CD14-positive monocyte (primary cell): ENCODE data around the gene CPEB1. TPM values are rescaled to one million over a fixed set of nuclear protein-coding genes. Genes with fewer than 3 reads are reported as not detected.

Source experiments
- DNase-seq, 3 donors: peaks; one replicate each; pipeline ENCODE4 v3.0.0-alpha.2; 2011 to 2022
- H2AFZ ChIP-seq: 2 replicates; pipeline ENCODE4 v1.6.0; 2012; ENCODE audit warnings: mild to moderate bottlenecking, low read depth, low read length, inconsistent platforms; ENCODE audit not compliant: insufficient read depth, poor library complexity, severe bottlenecking
- H3K27ac ChIP-seq, 2 donors: 1 replicate in 1 of 2; 2 replicates in 1 of 2; pipeline ENCODE4 v1.5.1; 2012 to 2013; ENCODE audit warnings: low read length in 2 of 2, control low read depth in 1 of 2, inconsistent platforms in 1 of 2, low read depth in 1 of 2, mild to moderate bottlenecking in 1 of 2
- H3K27me3 ChIP-seq, 2 donors: one replicate each; pipeline versions ENCODE4 v1.6.0 to v1.6.1; 2011 to 2013; ENCODE audit warnings: low read length in 2 of 2; ENCODE audit not compliant: control insufficient read depth in 2 of 2, insufficient read depth in 2 of 2
- H3K36me3 ChIP-seq, 2 donors: replicated peaks in 1 of 2; 1 replicate in 1 of 2; 2 replicates in 1 of 2; pipeline versions ENCODE4 v1.5.1 to v1.6.1; 2012 to 2013; ENCODE audit warnings: low read length in 2 of 2, control low read depth in 1 of 2, inconsistent platforms in 1 of 2, mild to moderate bottlenecking in 1 of 2; ENCODE audit not compliant: insufficient read depth in 2 of 2, control insufficient read depth in 1 of 2
- H3K4me1 ChIP-seq, 2 donors: 1 replicate in 1 of 2; 2 replicates in 1 of 2; pipeline versions ENCODE4 v1.5.1 to v1.6.1; 2012 to 2013; ENCODE audit warnings: low read length in 2 of 2, control low read depth in 1 of 2, inconsistent platforms in 1 of 2, mild to moderate bottlenecking in 1 of 2, moderate library complexity in 1 of 2; ENCODE audit not compliant: insufficient read depth in 2 of 2, control insufficient read depth in 1 of 2
- H3K4me2 ChIP-seq: replicated peaks from 2 replicates; pipeline ENCODE3; 2012; ENCODE audit warnings: low read length, moderate library complexity, mild to moderate bottlenecking; ENCODE audit not compliant: poor library complexity, severe bottlenecking; ENCODE audit errors: extremely low read depth
- H3K4me3 ChIP-seq, 3 experiments: fragments of 200-600 bp in 1 of 3; sonication (generic) in 1 of 3; replicated peaks in 1 of 3; 1 replicate in 2 of 3; 2 replicates in 1 of 3; pipeline ENCODE4 v1.5.1; 2011 to 2013; ENCODE audit warnings: low read length in 3 of 3, mild to moderate bottlenecking in 3 of 3, control low read depth in 2 of 3, low read depth in 2 of 3, inconsistent platforms in 1 of 3, moderate library complexity in 1 of 3
- H3K79me2 ChIP-seq: 2 replicates; pipeline ENCODE4 v1.6.0; 2012; ENCODE audit warnings: mild to moderate bottlenecking, control low read depth, inconsistent platforms, low read length, moderate library complexity; ENCODE audit not compliant: insufficient read depth
- H3K9ac ChIP-seq: 2 replicates; pipeline ENCODE4 v1.6.0; 2017; ENCODE audit warnings: low read length, mild to moderate bottlenecking; ENCODE audit not compliant: insufficient read depth, poor library complexity, severe bottlenecking
- H3K9me3 ChIP-seq, 2 donors: replicated peaks in 1 of 2; 1 replicate in 1 of 2; 2 replicates in 1 of 2; pipeline versions ENCODE4 v1.5.1 to v1.6.1; 2012 to 2013; ENCODE audit warnings: low read length in 2 of 2, control low read depth in 1 of 2; ENCODE audit not compliant: control insufficient read depth in 1 of 2, insufficient read depth in 1 of 2
- H4K20me1 ChIP-seq: 2 replicates; pipeline ENCODE4 v1.6.0; 2012; ENCODE audit warnings: mild to moderate bottlenecking, low read length, control low read depth, moderate library complexity; ENCODE audit not compliant: insufficient read depth
- H3K27ac Mint-ChIP-seq, 7 donors: one replicate each; pipeline ENCODE4 v1.8.0; 2020; ENCODE audit warnings: mild to moderate bottlenecking in 7 of 7, mixed read lengths in 7 of 7, moderate library complexity in 6 of 7, inconsistent platforms in 2 of 7
- H3K27me3 Mint-ChIP-seq, 3 donors: one replicate each; pipeline ENCODE4 v1.8.0; 2021 to 2022; ENCODE audit warnings: low read depth in 3 of 3, mild to moderate bottlenecking in 3 of 3, mixed read lengths in 3 of 3, moderate library complexity in 3 of 3, inconsistent platforms in 1 of 3
- H3K36me3 Mint-ChIP-seq, 2 donors: one replicate each; pipeline ENCODE4 v1.8.0; 2020; ENCODE audit warnings: mixed read lengths in 2 of 2, inconsistent platforms in 1 of 2, mild to moderate bottlenecking in 1 of 2
- H3K4me1 Mint-ChIP-seq: one replicate; pipeline ENCODE4 v1.8.0; 2020; ENCODE audit warnings: mild to moderate bottlenecking, mixed read lengths
- H3K4me3 Mint-ChIP-seq, 2 donors: one replicate each; pipeline ENCODE4 v1.8.0; 2020; ENCODE audit warnings: mild to moderate bottlenecking in 2 of 2, mixed read lengths in 2 of 2, moderate library complexity in 1 of 2
- H3K9me3 Mint-ChIP-seq, 7 donors: one replicate each; pipeline ENCODE4 v1.8.0; 2020 to 2022; ENCODE audit warnings: mixed read lengths in 7 of 7, mild to moderate bottlenecking in 6 of 7, moderate library complexity in 6 of 7, inconsistent platforms in 2 of 7
- CTCF ChIP-seq: fragments of 200-600 bp; IDR thresholded peaks from one replicate; pipeline ENCODE4 v1.8.0; 2022; ENCODE audit warnings: antibody characterized with exemption, mild to moderate bottlenecking
- WGBS: methylation state at CpG from one replicate; pipeline ENCODE4 v1.1.5; 2013; ENCODE audit warnings: missing lambda C conversion rate; ENCODE audit not compliant: insufficient coverage; 5-methylcytosine and 5-hydroxymethylcytosine counted together
- intact Hi-C, 2 donors: fragments of 100-400 bp; cut with micrococcal nuclease; formaldehyde crosslinking; loops; one replicate each; pipeline versions ENCODE4 v1.15.0 to v1.15.1; 2023
- polyA plus RNA-seq, 3 donors: library from polyadenylated mRNA; depleted of rRNA in 1 of 3; unstranded in 2 of 3; stranded (reverse) in 1 of 3; fragments of 300-500 nt in 2 of 3; fragments of >200 nt in 1 of 3; fragmentation: Illumina TruSeq in 2 of 3; gene quantifications; 1 replicate in 2 of 3; 2 replicates in 1 of 3; pipeline ENCODE4 v1.2.3, GENCODE V29; 2012 to 2021

Gene CPEB1
- polyA plus RNA-seq, 3 donors, result not detected

GRCh38 chr15:82570721-82571508, 76.2 kb downstream of the CPEB1 start:
- H3K27me3 Mint-ChIP-seq, result peaks cover 7 to 21% (median 19%) of the 10 kb centered on the region in 3 donors
- H3K9me3 Mint-ChIP-seq, result no peaks in the 10 kb centered on the region
- WGBS, result 92% methylated on average over 2 of the region's 7 CpGs
- no peaks in the 10 kb centered on the region for H3K4me1 ChIP-seq
- H3K36me3 ChIP-seq, result no peaks in the 10 kb centered on the region
- no peak for DNase-seq
- H4K20me1 ChIP-seq, result no peaks in the 10 kb centered on the region
- H3K27ac Mint-ChIP-seq, result no peak overlapping the region
- no peak for TF ChIP-seq CTCF
- no peak overlapping the region for H3K27ac ChIP-seq
- H3K27me3 ChIP-seq, result peaks cover 0 to 15% of the 10 kb centered on the region in 2 donors
- H3K4me1 Mint-ChIP-seq, result peaks cover 2% of the 10 kb centered on the region
- H3K9ac ChIP-seq, result no peak overlapping the region
- no peak overlapping the region for H2AFZ ChIP-seq
- no peaks in the 10 kb centered on the region for H3K79me2 ChIP-seq
- intact Hi-C loops, result no loop called here
- no peaks in the 10 kb centered on the region for H3K9me3 ChIP-seq
- H3K4me3 Mint-ChIP-seq, result peak overlapping the region in 1 of 2 donors; percentile 20
- H3K4me3 ChIP-seq, result no peak overlapping the region
- H3K4me2 ChIP-seq, result no peak overlapping the region
- no peaks in the 10 kb centered on the region for H3K36me3 Mint-ChIP-seq

GRCh38 chr15:82569834-82570233, 77.3 kb downstream of the CPEB1 start:
- Mint-ChIP-seq H3K9me3 (no peaks in the 10 kb centered on the region), H3K4me3 (no peak overlapping the region), H3K27me3 (peaks cover 5 to 22% (median 21%) of the 10 kb centered on the region in 3 donors), H3K4me1 (peaks cover 2% of the 10 kb centered on the region), H3K27ac (no peak overlapping the region), H3K36me3 (no peaks in the 10 kb centered on the region)
- H3K9ac ChIP-seq, result no peak overlapping the region
- TF ChIP-seq CTCF, result no peak
- intact Hi-C loops, result no loop called here
- H3K27me3 ChIP-seq, result peaks cover 0 to 15% of the 10 kb centered on the region in 2 donors
- H3K79me2 ChIP-seq, result no peaks in the 10 kb centered on the region
- no peak overlapping the region for H3K4me2 ChIP-seq
- H3K27ac ChIP-seq, result no peak overlapping the region
- H3K4me1 ChIP-seq, result no peaks in the 10 kb centered on the region
- no peak for DNase-seq
- no peak overlapping the region for H3K4me3 ChIP-seq
- H3K9me3 ChIP-seq, result no peaks in the 10 kb centered on the region
- no peak overlapping the region for H2AFZ ChIP-seq
- WGBS, result 100% methylated on average over 2 of the region's 4 CpGs
- H3K36me3 ChIP-seq, result no peaks in the 10 kb centered on the region
- H4K20me1 ChIP-seq, result no peaks in the 10 kb centered on the region
